Stimulated activated CD4-positive, alpha-beta T cell treated with anti-CD3 and anti-CD28 coated beads, Interleukin-2, amount 100 ng/mL, for 48 hours (primary cell): Measurements from ENCODE around the gene FURIN.
"Not testable (repeated sequence)": the region's sequence is repeated elsewhere in the genome, so short reads cannot be mapped to it uniquely, and the experiment has no call there.

Experiments
- DNase-seq, 2 donors: peaks; one replicate each; pipeline ENCODE4 v3.0.0-alpha.2; 2020

Gene FURIN

GRCh38 chr15:90918034-90918788, 49.8 kb downstream of the FURIN start:
- DNase-seq: no peak

DNA sequence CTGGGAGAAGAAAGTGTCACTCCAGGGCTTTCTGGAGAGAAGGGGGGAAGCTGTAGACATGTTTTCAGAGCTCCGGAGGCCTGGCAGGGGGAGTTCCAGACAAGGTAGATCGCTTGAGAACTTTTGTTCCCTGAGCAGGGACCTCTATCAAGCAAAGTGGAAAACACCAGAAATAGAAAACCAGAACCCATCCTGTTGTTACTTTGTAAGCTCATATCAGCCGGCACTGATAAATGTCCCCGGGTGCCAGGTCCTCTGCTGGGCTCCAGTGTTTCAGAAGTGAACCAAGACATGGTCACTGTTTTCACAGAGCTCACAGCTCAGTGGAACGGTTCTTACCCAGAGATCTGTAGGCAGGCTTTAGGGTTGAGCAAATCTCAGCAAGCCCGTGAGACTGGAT, 50.4 kb downstream of the FURIN start:
- no peak for DNase-seq

DNA sequence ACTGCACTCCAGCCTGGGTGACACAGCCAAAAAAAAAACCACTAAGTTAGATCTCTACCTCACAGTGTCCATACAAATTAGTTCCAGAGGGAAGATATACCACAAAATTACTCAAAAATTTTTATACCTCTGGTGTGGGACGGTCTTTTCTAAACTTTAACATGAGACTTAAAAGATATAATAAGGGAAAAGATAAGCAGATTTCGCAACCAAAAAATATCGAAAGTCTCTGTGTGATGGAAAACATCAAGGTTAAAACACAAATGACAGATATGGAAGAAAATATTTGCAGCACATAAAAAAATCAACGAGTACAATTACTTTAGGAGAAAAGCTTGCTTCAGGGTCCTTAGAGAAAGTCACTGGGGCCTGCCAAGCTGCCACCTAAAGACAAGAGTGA, 53.5 kb downstream of the FURIN start:
- DNase-seq: no peak

- not testable (repeated sequence) for DNase-seq
Measured at GRCh38 chr15:90922712-90923322, 54.4 kb downstream of the FURIN start.

DNA sequence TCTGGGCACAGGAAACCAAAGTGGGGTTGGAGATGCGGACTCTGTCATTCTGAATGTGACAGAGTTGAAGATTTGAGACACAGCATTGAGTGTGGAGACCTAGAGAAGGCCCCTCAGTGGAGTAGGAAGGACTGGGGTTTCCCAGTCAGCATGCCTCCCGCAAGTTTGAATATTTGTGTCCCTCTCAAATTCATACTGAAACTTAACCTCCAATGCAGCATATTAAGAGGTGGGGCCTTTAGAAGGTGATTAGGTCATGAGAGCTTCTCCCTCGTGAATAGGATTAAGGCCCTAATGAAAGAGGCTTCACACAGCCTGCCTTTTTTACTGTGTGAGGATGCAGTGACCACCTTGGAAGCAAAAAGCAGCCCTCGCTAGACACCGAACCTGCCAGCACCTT, 56.0 kb downstream of the FURIN start:
- no peak for DNase-seq

DNA sequence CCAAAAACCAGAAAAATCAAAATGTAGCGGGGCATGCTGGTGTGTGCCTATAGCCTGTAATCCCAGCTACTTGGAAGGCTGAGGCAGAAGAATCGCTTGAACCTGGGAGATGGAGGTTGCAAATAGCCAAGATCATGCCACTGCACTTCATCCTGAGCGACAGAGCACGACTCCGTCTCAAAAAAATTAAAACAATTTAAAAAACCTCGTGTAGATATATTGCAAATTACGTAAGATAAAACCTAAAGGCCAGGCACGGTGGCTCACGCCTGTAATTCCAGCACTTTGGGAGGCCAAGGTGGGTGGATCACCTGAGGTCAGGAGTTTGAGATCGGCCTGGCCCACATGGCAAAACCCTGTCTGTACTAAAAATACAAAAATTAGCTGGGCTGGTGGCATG, 58.4 kb downstream of the FURIN start:
- DNase-seq: not testable (repeated sequence)

GRCh38 chr15:90928106-90928505, 59.7 kb downstream of the FURIN start:
- not testable (repeated sequence) for DNase-seq

DNA sequence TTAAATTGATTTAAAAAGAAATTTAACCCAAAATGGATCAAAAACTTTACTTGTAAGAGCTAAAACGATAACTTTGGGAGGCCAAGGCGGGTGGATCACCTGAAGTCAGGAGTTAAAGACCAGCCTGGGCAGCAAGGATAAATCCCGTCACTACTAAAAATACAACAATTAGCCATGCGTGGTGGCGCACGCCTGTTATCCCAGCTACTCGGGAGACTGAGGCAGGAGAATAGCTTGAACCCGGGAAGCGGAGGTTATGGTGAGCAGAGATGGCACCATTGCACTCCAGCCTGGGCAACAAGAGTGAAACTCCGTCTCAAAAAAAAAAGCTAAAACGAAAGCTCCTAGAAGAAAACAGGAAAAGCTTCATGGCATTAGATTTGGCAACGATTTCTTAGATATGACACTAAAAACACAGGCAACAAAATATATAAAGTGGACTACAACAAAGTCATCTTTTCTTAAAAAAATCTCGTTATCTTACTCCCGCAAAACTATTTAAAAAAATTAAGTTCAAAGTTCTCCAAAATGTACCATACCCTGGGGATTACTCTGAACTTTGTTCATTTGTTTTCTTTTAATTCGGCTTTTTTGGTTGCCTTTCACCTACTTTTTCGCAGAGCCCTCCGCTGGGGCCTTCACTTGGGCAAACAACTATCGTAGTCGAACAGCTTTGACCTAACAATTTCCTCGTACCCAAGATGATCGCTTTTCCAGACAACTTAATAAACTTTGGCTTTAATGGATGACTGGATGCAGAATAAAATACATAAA, 61.0 kb downstream of the FURIN start:
- DNase-seq: no peak

DNA sequence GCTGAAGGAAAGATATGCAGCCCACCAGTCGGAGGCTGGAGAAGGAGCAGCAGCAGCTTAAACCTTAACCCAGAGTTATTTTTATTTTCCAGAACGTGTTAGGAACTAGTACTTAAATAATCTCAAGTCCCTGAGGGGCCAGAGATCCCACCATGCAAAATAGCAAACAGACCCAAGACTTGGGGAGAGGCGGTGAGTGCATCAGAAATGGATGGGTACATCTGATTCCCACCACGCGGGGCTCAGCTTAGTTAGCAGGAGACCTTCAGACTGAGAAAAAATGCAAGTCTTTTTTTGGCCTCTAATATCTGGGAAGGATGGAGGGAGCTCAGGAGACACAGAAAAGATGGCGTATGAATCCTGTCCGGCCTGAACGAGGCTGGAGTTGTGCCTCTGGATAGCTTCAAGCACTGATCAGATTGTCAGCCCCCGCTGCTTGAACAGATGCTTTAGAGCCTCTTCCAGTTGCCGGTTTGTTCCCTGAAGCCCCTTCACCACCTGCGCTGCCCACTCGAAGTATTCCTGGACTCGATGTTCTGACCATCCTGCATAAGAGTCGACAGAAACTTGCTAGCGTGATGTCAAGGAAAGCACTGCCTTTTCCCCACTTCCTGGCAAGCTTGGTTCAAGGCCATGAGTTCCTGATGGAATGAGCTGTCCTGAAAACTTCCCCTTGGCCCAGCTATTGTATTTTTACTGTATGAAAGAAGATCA, 62.6 kb downstream of the FURIN start:
- no peak for DNase-seq

DNA sequence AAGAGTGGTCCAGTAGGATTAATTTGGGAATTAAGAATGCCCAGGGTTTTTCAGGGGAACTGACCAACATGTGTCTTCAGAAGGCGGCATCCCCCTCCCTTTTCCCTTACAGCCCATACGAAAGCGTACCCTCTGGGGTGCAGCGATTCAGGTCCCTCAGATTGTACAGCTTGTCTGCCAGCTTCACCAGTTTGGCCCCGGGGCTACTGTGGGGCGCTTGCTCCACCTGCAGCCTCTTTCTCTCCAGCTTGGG, 63.1 kb downstream of the FURIN start:
- DNase-seq: no peak

DNA sequence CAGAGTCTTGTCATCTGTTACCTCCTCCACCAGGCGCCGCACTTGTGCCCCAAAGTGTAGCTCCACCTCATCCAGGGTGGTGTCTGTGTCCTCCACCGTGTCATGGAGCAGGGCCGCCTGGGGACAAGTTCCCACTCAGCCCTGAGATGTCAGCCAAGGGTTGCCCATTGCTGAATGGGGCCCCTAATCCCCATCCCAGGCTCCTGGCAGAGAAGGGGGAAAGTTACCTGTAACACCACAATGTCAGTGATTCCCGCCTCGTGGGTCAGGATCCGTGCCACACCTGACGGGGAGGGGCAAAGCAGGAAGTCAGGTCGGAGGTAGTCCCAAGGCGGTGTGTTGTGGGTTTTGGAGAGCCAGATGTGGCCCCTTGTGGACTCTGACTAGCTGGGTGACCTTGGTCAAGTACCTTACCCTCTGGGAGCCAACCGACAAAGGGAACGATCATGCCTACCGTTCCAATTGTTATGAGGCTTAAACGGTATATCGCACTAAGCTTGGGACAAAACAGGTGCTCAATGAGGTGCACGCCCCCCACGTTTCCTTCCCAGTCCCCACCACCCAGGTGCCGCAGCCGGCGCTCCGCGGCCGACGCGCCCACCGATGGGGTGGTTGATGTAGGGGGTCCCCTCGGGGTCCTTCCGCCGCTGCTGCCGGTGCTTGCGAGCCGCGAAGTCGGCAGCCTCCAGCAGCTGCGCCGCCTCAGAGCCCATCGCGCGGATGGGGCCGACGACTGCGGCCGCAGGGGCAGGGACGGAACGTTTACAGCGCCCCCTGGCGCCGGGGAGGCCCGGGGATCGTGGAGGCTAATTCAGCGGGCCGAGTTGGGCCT, 63.7 kb downstream of the FURIN start, which contains the start of gene HDDC3:
TSS of gene HDDC3 (minus strand) at position 722 of the 832 bp plus-strand sequence. CDS start at position 713, 9 bp downstream.
- peak; percentile 96 to 97 for DNase-seq

DNA sequence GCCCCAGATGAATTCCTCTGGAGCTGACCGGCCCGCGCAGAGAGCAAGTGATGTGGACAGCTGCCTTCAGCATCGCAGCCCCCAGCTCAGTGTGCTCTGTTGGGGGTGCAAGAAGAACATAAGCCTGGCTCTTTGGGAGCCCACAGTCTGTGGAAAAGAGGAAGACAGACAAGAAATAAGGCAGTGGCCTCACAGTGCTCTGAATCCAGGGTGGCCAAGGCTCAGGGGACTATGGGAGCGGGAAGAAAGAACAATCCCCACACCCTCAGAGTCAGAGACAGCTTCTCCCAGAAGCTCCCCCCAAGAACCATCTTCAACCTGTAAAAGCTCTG, 64.2 kb downstream of the FURIN start:
- DNase-seq: no peak
